ENCODE results near the gene RBMXL3.
"Not testable (repeated sequence)": the region's sequence is repeated elsewhere in the genome, so short reads cannot be mapped to it uniquely, and the experiment has no call there.

The RBMXL3 gene
- 0 reads per million in 18 experiments for total RNA-seq

- no peak for DNase-seq
These were observed at the start of gene RBMXL3 for GRCh38 chrX:115189110-115189509. TSS of gene RBMXL3 (plus strand) at chrX:115189410. CDS start at chrX:115189442, 32 bp downstream.

- DNase-seq, result no peak
These were observed 47.2 kb upstream of the RBMXL3 start for GRCh38 chrX:115142057-115142456.

- DNase-seq, result no peak
These were observed 42.0 kb upstream of the RBMXL3 start for GRCh38 chrX:115147220-115147619.

GRCh38 chrX:115173181-115173580 lies 16.0 kb upstream of the RBMXL3 start:
- DNase-seq, result no peak

- DNase-seq, result no peak
These were observed 14.7 kb upstream of the RBMXL3 start for GRCh38 chrX:115174548-115174947.

- DNase-seq, result no peak
These were observed 11.3 kb upstream of the RBMXL3 start for GRCh38 chrX:115177932-115178331.

- no peak for DNase-seq
These were observed 10.7 kb upstream of the RBMXL3 start for GRCh38 chrX:115178473-115178872.

- no peak for DNase-seq
These were observed 5.2 kb upstream of the RBMXL3 start for GRCh38 chrX:115183980-115184379.

- DNase-seq, result no peak
These were observed 731 bp downstream of the RBMXL3 start for GRCh38 chrX:115189646-115190635.

- DNase-seq, result no peak
These were observed 1.7 kb downstream of the RBMXL3 start for GRCh38 chrX:115190636-115191489.

GRCh38 chrX:115191490-115192243 lies 2.5 kb downstream of the RBMXL3 start:
- no peak for DNase-seq

- no peak for DNase-seq
These were observed 3.1 kb downstream of the RBMXL3 start for GRCh38 chrX:115192244-115192700.

- DNase-seq, result no peak
These were observed 14.8 kb downstream of the RBMXL3 start for GRCh38 chrX:115204040-115204439.

GRCh38 chrX:115209547-115209946 lies 20.3 kb downstream of the RBMXL3 start:
- DNase-seq, result not testable (repeated sequence)

GRCh38 chrX:115214151-115214550 lies 24.9 kb downstream of the RBMXL3 start:
- DNase-seq, result no peak

GRCh38 chrX:115214605-115215004 lies 25.4 kb downstream of the RBMXL3 start:
- no peak for DNase-seq

GRCh38 chrX:115217346-115217745 lies 28.1 kb downstream of the RBMXL3 start:
- not testable (repeated sequence) for DNase-seq

GRCh38 chrX:115226929-115227328 lies 37.7 kb downstream of the RBMXL3 start:
- no peak for DNase-seq

GRCh38 chrX:115229337-115230003 lies 40.3 kb downstream of the RBMXL3 start:
- no peak for DNase-seq

GRCh38 chrX:115232933-115233496 lies 43.8 kb downstream of the RBMXL3 start:
- no peak for DNase-seq

Measured in inflammatory macrophage (primary cell).